Testis (tissue), 3 donors: ENCODE measurements around the gene DHCR7. TPM values are rescaled to one million over a fixed set of nuclear protein-coding genes. Genes with fewer than 3 reads are reported as not detected.

Experiments
- DNase-seq: peaks from one replicate; pipeline ENCODE4 v3.0.0-alpha.2; 2019
- H3K27ac ChIP-seq, 2 donors: fragments of 200-600 bp; sonication (generic); one replicate each; pipeline ENCODE4 v1.5.1; 2019
- H3K27me3 ChIP-seq: fragments of 200-600 bp; sonication (generic); one replicate; pipeline ENCODE4 v1.5.1; 2019
- H3K36me3 ChIP-seq: fragments of 200-600 bp; sonication (generic); one replicate; pipeline ENCODE4 v1.5.1; 2017; ENCODE audit warnings: low read depth; ENCODE audit errors: missing control alignments
- H3K4me1 ChIP-seq: fragments of 200-600 bp; sonication (generic); one replicate; pipeline ENCODE4 v1.5.1; 2019
- H3K4me3 ChIP-seq, 2 donors: fragments of 200-600 bp; sonication (generic); one replicate each; pipeline ENCODE4 v1.5.1; 2017 to 2019
- H3K9me3 ChIP-seq: fragments of 200-600 bp; sonication (generic); one replicate; pipeline ENCODE4 v1.5.1; 2017
- CTCF ChIP-seq, 3 experiments: fragments of 450-650 bp in 2 of 3; fragments of 200-600 bp in 1 of 3; sonication (generic) in 1 of 3; IDR thresholded peaks; one replicate each; pipeline ENCODE4 v1.5.1; 2016 to 2019; ENCODE audit warnings: antibody characterized with exemption in 3 of 3, mild to moderate bottlenecking in 2 of 3, moderate library complexity in 1 of 3
- POLR2A ChIP-seq: fragments of 450-650 bp; IDR thresholded peaks from one replicate; pipeline ENCODE4 v1.6.1; 2017; ENCODE audit warnings: antibody characterized with exemption, mild to moderate bottlenecking, moderate library complexity
- WGBS, 2 donors: methylation state at CpG; one replicate each; pipeline ENCODE4 v1.1.5; 2018; 5-methylcytosine and 5-hydroxymethylcytosine counted together
- intact Hi-C: fragments of 100-400 bp; cut with DNase I; formaldehyde crosslinking; loops from one replicate; pipeline ENCODE4 v1.15.1; 2023; ENCODE audit warnings: low total_unique reads
- polyA plus RNA-seq: library from polyadenylated mRNA; stranded (reverse); fragments of 350-450 nt; fragmentation: Illumina TruSeq; extraction: RNeasy Lipid Tissue Mini Kit (QIAGEN cat#74804); gene quantifications from one replicate; pipeline ENCODE4 v1.2.3, GENCODE V29; 2014; ENCODE audit warnings: low read depth, low replicate concordance; ENCODE audit not compliant: insufficient read depth
- total RNA-seq, 2 donors: library from RNA; depleted of rRNA; stranded (reverse); fragments of >200 nt; gene quantifications; one replicate each; pipeline ENCODE4 v1.2.3, GENCODE V29; 2016

Gene DHCR7
- total and polyA plus RNA-seq, 3 donors from 2014 or later: 54.2 to 101 (median 65.3) TPM

- TF ChIP-seq POLR2A (no peak), CTCF (IDR thresholded peaks at IDR 0.05) (no peak)
- Histone ChIP-seq H3K4me1 (peaks cover 5% of the 10 kb centered on the region), H3K27me3 (no peaks in the 10 kb centered on the region), H3K4me3 (no peak overlapping the region), H3K36me3 (no peaks in the 10 kb centered on the region), H3K9me3 (no peaks in the 10 kb centered on the region), H3K27ac (no peak overlapping the region)
- intact Hi-C loops: no loop called here
- 87 to 96% methylated on average over 4 to 19 of the region's 19 CpGs for WGBS, 2 donors
- peak; percentile 9 for DNase-seq
Observed at GRCh38 chr11:71491531-71491930, 43.3 kb upstream of the DHCR7 start.

- H3K4me1 ChIP-seq: peaks cover 5% of the 10 kb centered on the region
- DNase-seq: no peak
- WGBS, 2 donors: 95 to 96% methylated on average over 21 to 28 of the region's 28 CpGs
- H3K36me3 ChIP-seq: no peaks in the 10 kb centered on the region
- H3K27ac ChIP-seq: no peak overlapping the region
- no peak overlapping the region for H3K4me3 ChIP-seq
- H3K9me3 ChIP-seq: no peaks in the 10 kb centered on the region
- intact Hi-C loops: no loop called here
- TF ChIP-seq CTCF (IDR thresholded peaks at IDR 0.05): no peak
- TF ChIP-seq POLR2A: no peak
- H3K27me3 ChIP-seq: no peaks in the 10 kb centered on the region
Observed at GRCh38 chr11:71490731-71491390, 42.7 kb upstream of the DHCR7 start.

GRCh38 chr11:71490044-71490730, 42.0 kb upstream of the DHCR7 start:
- no peak for DNase-seq
- no peaks in the 10 kb centered on the region for H3K9me3 ChIP-seq
- no peaks in the 10 kb centered on the region for H3K36me3 ChIP-seq
- no peak overlapping the region for H3K4me3 ChIP-seq
- H3K27ac ChIP-seq: no peak overlapping the region
- TF ChIP-seq POLR2A (no peak), CTCF (IDR thresholded peaks at IDR 0.05) (no peak)
- H3K4me1 ChIP-seq: peaks cover 5% of the 10 kb centered on the region
- no peaks in the 10 kb centered on the region for H3K27me3 ChIP-seq
- intact Hi-C loops: no loop called here
- WGBS, 2 donors: 92 to 98% methylated on average over 15 to 23 of the region's 23 CpGs

- TF ChIP-seq POLR2A: no peak
- TF ChIP-seq CTCF (IDR thresholded peaks at IDR 0.05): no peak
- Histone ChIP-seq H3K4me1 (peaks cover 5% of the 10 kb centered on the region), H3K27ac (no peak overlapping the region), H3K4me3 (no peak overlapping the region), H3K27me3 (no peaks in the 10 kb centered on the region), H3K36me3 (no peaks in the 10 kb centered on the region), H3K9me3 (no peaks in the 10 kb centered on the region)
- intact Hi-C loops: no loop called here
- 85 to 88% methylated on average over 15 of the region's 15 CpGs for WGBS, 2 donors
- DNase-seq: no peak
Observed at GRCh38 chr11:71489311-71490043, 41.3 kb upstream of the DHCR7 start.
